MM.1S (cell line): Measurements from ENCODE around the gene CNOT8.
"Not testable (repeated sequence)": the region's sequence is repeated elsewhere in the genome, so short reads cannot be mapped to it uniquely, and the experiment has no call there.

Source experiments
- DNase-seq: peaks from one replicate; pipeline ENCODE4 v3.0.0-alpha.2; 2015
- H2AFZ ChIP-seq: fragments of 300-600 bp; sonication (generic); 2 replicates; pipeline ENCODE4 v1.6.0; 2016; ENCODE audit warnings: antibody characterized with exemption, low read length
- H3F3A ChIP-seq: fragments of 300-600 bp; sonication (generic); 2 replicates; pipeline ENCODE4 v1.6.1; 2016; ENCODE audit warnings: mild to moderate bottlenecking, antibody characterized with exemption, low read length, moderate library complexity, mixed read lengths; ENCODE audit not compliant: insufficient read depth
- H3K27ac ChIP-seq: fragments of 300-600 bp; sonication (generic); 2 replicates; pipeline ENCODE4 v1.5.1; 2016; ENCODE audit warnings: mild to moderate bottlenecking, low read length
- H3K27me3 ChIP-seq: fragments of 300-600 bp; sonication (generic); replicated peaks from 2 replicates; pipeline ENCODE4 v1.6.0; 2016; ENCODE audit warnings: low read length; ENCODE audit not compliant: insufficient read depth
- H3K36me3 ChIP-seq: fragments of 300-600 bp; sonication (generic); replicated peaks from 2 replicates; pipeline ENCODE4 v1.6.1; 2016; ENCODE audit warnings: mild to moderate bottlenecking, low read length, mixed read lengths; ENCODE audit not compliant: insufficient read depth
- H3K4me1 ChIP-seq: fragments of 300-600 bp; sonication (generic); 2 replicates; pipeline ENCODE4 v1.6.1; 2016; ENCODE audit warnings: low read length, mixed read lengths
- H3K4me2 ChIP-seq: fragments of 300-600 bp; sonication (generic); 2 replicates; pipeline ENCODE4 v1.6.0; 2016; ENCODE audit warnings: low read depth, low read length
- H3K4me3 ChIP-seq: fragments of 300-600 bp; sonication (generic); 2 replicates; pipeline ENCODE4 v1.5.1; 2016; ENCODE audit warnings: low read length, mixed read lengths
- H3K79me2 ChIP-seq: fragments of 300-600 bp; sonication (generic); 2 replicates; pipeline ENCODE4 v1.6.1; 2016; ENCODE audit warnings: mixed run types, low read length, mixed read lengths
- H3K9ac ChIP-seq: fragments of 300-600 bp; sonication (generic); 2 replicates; pipeline ENCODE4 v1.6.1; 2016; ENCODE audit warnings: low read length, mixed read lengths
- H3K9me2 ChIP-seq: fragments of 300-600 bp; sonication (generic); replicated peaks from 2 replicates; pipeline ENCODE4 v1.6.1; 2016; ENCODE audit warnings: mild to moderate bottlenecking, low read length, mixed read lengths; ENCODE audit not compliant: insufficient read depth
- H3K9me3 ChIP-seq: fragments of 300-600 bp; sonication (generic); replicated peaks from 2 replicates; pipeline ENCODE4 v1.6.1; 2016; ENCODE audit warnings: mild to moderate bottlenecking, low read length, mixed read lengths; ENCODE audit not compliant: insufficient read depth
- H4K20me1 ChIP-seq: fragments of 300-600 bp; sonication (generic); 2 replicates; pipeline ENCODE4 v1.6.1; 2016; ENCODE audit warnings: mild to moderate bottlenecking, low read length, moderate library complexity, mixed read lengths; ENCODE audit not compliant: insufficient read depth
- EZH2 ChIP-seq: fragments of 300-600 bp; sonication (generic); optimal IDR thresholded peaks from 2 replicates; pipeline ENCODE3; 2017; ENCODE audit warnings: low read depth, mild to moderate bottlenecking, antibody characterized with exemption, low read length, mixed read lengths
- EZH2phosphoT487 ChIP-seq: fragments of 300-600 bp; sonication (generic); IDR thresholded peaks from 2 replicates; pipeline ENCODE4 v1.6.1; 2018; ENCODE audit warnings: antibody characterized with exemption, low read length
- TF ChIP-seq, protein P1 (sequence below): fragments of 300-600 bp; sonication (generic); IDR thresholded peaks from 2 replicates; pipeline ENCODE4 v1.5.1; 2016; ENCODE audit warnings: antibody characterized with exemption, low read length, mixed read lengths

The CNOT8 gene

DNA sequence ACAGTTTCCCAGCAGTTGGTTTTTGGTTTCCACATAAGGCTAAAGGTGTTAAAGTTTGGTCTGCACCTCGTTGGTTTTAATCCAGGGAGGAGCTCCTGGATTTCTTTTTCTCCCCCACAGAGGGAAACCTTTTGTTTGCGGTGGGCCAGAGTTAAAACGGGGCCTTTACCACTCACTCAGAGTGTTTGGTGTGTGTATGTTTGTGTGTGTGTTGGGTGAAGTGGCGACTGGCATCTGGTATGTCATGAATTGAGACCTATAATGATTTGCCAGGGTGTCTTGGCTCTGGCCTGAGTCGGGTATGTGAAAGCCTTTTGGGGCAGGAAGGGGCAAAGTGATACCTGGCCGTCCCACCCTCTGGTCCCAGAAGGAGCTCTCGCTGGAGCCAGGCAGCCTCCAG, 38.9 kb upstream of the CNOT8 start:
- H3F3A ChIP-seq: no peaks in the 10 kb centered on the region; the same call in 1 of the 2 replicates
- H3K9me2 ChIP-seq: no peaks in the 10 kb centered on the region
- H3K27ac ChIP-seq: no peak overlapping the region
- no peaks in the 10 kb centered on the region for H3K27me3 ChIP-seq
- no peaks in the 10 kb centered on the region for H3K9me3 ChIP-seq
- H3K79me2 ChIP-seq: no peaks in the 10 kb centered on the region; the same call in 1 of the 2 replicates
- no peaks in the 10 kb centered on the region for H4K20me1 ChIP-seq
- H3K4me1 ChIP-seq: no peaks in the 10 kb centered on the region
- peaks cover 11% of the 10 kb centered on the region for H3K36me3 ChIP-seq
- no peak for DNase-seq
- no peak overlapping the region for H3K4me2 ChIP-seq
- no peak overlapping the region for H3K4me3 ChIP-seq
- no peak overlapping the region for H3K9ac ChIP-seq
- no peak for TF ChIP-seq EZH2phosphoT487
- no peak for TF ChIP-seq EZH2
- H2AFZ ChIP-seq: no peak overlapping the region

DNA sequence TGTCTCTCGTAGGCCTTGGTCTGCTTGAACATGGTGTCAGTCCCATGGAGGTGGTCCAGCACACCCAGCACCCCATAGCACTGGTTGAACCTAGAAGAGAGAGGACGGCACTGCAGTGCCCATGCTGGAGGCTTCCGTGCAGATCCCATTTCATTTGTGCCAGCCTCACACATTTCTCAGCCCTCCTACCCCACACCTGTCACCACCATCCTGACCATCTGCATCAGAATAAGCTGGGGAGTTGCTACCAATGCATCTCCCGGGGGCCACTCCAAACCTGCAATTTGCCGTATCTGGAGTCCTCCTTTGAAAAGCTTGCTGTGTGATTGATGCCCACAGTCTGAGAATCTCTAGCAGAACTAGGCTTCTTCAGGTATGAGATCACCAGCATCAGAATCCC, 38.0 kb upstream of the CNOT8 start:
- Histone ChIP-seq H4K20me1 (no peaks in the 10 kb centered on the region), H3K4me2 (no peak overlapping the region), H3K36me3 (peaks cover 11% of the 10 kb centered on the region), H3K9me3 (no peaks in the 10 kb centered on the region), H3K9ac (no peak overlapping the region), H3K27me3 (no peaks in the 10 kb centered on the region), H3K4me3 (no peak overlapping the region), H3K79me2 (no peaks in the 10 kb centered on the region; the same call in 1 of the 2 replicates), H3F3A (no peaks in the 10 kb centered on the region; the same call in 1 of the 2 replicates), H3K9me2 (no peaks in the 10 kb centered on the region), H3K27ac (no peak overlapping the region), H3K4me1 (no peaks in the 10 kb centered on the region), H2AFZ (no peak overlapping the region)
- TF ChIP-seq EZH2phosphoT487: no peak
- no peak for TF ChIP-seq EZH2
- TF ChIP-seq, protein P1, sequence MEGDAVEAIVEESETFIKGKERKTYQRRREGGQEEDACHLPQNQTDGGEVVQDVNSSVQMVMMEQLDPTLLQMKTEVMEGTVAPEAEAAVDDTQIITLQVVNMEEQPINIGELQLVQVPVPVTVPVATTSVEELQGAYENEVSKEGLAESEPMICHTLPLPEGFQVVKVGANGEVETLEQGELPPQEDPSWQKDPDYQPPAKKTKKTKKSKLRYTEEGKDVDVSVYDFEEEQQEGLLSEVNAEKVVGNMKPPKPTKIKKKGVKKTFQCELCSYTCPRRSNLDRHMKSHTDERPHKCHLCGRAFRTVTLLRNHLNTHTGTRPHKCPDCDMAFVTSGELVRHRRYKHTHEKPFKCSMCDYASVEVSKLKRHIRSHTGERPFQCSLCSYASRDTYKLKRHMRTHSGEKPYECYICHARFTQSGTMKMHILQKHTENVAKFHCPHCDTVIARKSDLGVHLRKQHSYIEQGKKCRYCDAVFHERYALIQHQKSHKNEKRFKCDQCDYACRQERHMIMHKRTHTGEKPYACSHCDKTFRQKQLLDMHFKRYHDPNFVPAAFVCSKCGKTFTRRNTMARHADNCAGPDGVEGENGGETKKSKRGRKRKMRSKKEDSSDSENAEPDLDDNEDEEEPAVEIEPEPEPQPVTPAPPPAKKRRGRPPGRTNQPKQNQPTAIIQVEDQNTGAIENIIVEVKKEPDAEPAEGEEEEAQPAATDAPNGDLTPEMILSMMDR: no peak
- DNase-seq: no peak

DNA sequence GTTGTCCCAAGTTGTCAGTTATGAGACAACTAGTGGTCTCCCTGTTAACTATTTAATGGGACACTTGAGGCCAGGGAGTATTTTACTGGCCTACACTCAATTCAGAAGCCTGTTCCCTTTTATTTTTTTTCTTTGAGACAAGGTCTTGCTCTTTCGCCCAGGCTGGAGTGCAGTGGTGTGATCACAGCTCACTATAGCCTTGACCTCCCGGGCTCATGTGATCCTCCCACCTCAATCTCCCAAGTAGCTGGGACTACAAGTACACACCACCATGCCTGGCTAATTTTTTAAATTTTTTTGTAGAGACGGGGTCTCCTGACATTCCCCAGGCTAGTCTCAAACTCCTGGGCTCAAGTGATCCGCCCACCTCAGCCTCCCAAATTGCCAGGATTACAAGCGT, 35.5 kb upstream of the CNOT8 start:
- not testable (repeated sequence) for H3K36me3 ChIP-seq, H3K79me2 ChIP-seq, H2AFZ ChIP-seq, H3K4me1 ChIP-seq, H3K4me2 ChIP-seq, H3K9me3 ChIP-seq, H3K9ac ChIP-seq, H3K27ac ChIP-seq, DNase-seq, H3K27me3 ChIP-seq, H4K20me1 ChIP-seq, H3F3A ChIP-seq, H3K9me2 ChIP-seq, H3K4me3 ChIP-seq

DNA sequence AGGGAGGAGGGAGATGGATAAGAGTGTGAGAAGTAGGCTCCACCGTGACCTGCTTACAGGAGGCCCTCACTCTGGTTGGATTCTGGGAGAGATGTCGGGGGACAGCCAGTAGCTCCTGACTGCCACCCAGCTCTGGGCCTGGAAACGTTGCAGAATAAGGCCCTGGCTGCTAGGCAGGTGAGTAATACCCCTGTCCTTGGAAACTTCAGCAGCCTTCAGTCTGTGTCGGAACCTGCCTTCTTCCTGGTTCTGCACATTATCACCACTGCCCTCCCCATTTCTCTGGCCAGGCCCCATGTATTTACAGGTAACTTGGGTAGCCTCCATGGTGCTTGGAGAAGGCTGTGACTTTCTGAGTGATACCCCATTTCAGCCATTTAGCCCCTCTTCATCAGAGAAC, 34.8 kb upstream of the CNOT8 start:
- no peak overlapping the region for H2AFZ ChIP-seq
- no peak for DNase-seq
- H3K4me3 ChIP-seq: no peak overlapping the region
- no peaks in the 10 kb centered on the region; the same call in 1 of the 2 replicates for H3K36me3 ChIP-seq
- no peak overlapping the region for H3K4me2 ChIP-seq
- H3K9me3 ChIP-seq: no peaks in the 10 kb centered on the region
- no peak overlapping the region for H3K9ac ChIP-seq
- no peaks in the 10 kb centered on the region; the same call in 1 of the 2 replicates for H3F3A ChIP-seq
- TF ChIP-seq EZH2phosphoT487: no peak
- TF ChIP-seq, protein P1: no peak
- TF ChIP-seq EZH2: no peak
- H3K27me3 ChIP-seq: no peaks in the 10 kb centered on the region
- H3K9me2 ChIP-seq: no peaks in the 10 kb centered on the region
- H3K4me1 ChIP-seq: no peaks in the 10 kb centered on the region
- no peaks in the 10 kb centered on the region for H3K79me2 ChIP-seq
- no peaks in the 10 kb centered on the region for H4K20me1 ChIP-seq
- no peak overlapping the region for H3K27ac ChIP-seq
